GM12878 (cell line): Measurements from ENCODE around the gene DDC. TPM values are rescaled to one million over a fixed set of nuclear protein-coding genes. Genes with fewer than 3 reads are reported as not detected.

Experiments used
- ATAC-seq: fragments of 200-7000 bp; cut with Tn5 transposase; 3 replicates; pipeline ENCODE4 v1.9.1; 2020; ENCODE audit warnings: mild to moderate bottlenecking, moderate library complexity
- BruUV-seq: library from RNA; stranded (reverse); fragments of 400-500 nt; replicated peaks from 2 replicates; lab custom pipeline; 2021; lab: Mats Ljungman, UMichigan
- CTCF ChIA-PET: fragments of 300-600 bp; sonication (Branson Sonifier 250); formaldehyde crosslinking; extraction: SDS; loops from one replicate; lab custom pipeline; 2021; ENCODE audit warnings: inconsistent platforms; lab: Yijun Ruan, JAX
- POLR2A ChIA-PET: fragments of 350-600 bp; formaldehyde crosslinking; extraction: SDS; loops from one replicate; lab custom pipeline; 2021; ENCODE audit warnings: inconsistent platforms; lab: Charles Lee
- RAD21 ChIA-PET: fragments of 300-600 bp; sonication (Branson Sonifier 250); formaldehyde crosslinking; loops from one replicate; lab custom pipeline; 2023; ENCODE audit warnings: antibody characterized with exemption; ENCODE audit not compliant: unreplicated experiment; lab: Charles Lee
- SMC1A ChIA-PET: fragments of 300-600 bp; sonication (Branson Sonifier 250); formaldehyde crosslinking; loops from one replicate; lab custom pipeline; 2023; ENCODE audit not compliant: unreplicated experiment, uncharacterized antibody; lab: Charles Lee
- DNase-seq: peaks from one replicate; pipeline ENCODE4 v3.0.0-alpha.2; 2011; ENCODE audit warnings: low read depth, low spot score
- FAIRE-seq: peaks from 3 replicates; lab custom pipeline; 2011; peaks lifted over from hg19 to GRCh38; lab: Jason Lieb, UNC
- H2AFZ ChIP-seq: 2 replicates; pipeline ENCODE4 v1.6.0; 2011; ENCODE audit warnings: low read depth, low read length, control low read depth; ENCODE audit not compliant: control insufficient read depth
- H3K27ac ChIP-seq: 2 replicates; pipeline ENCODE4 v1.5.1; 2011; ENCODE audit warnings: control low read depth; ENCODE audit not compliant: control insufficient read depth, insufficient read depth
- H3K27me3 ChIP-seq, 2 experiments: replicated peaks in 1 of 2; 2 replicates each; pipeline versions ENCODE4 v1.6.0 to v1.6.1; 2011; ENCODE audit warnings: low read length in 1 of 2; ENCODE audit not compliant: control insufficient read depth in 2 of 2, insufficient read depth in 2 of 2
- H3K36me3 ChIP-seq, 2 experiments: 2 replicates each; pipeline ENCODE4 v1.5.1; 2011; ENCODE audit warnings: low read length in 1 of 2; ENCODE audit not compliant: control insufficient read depth in 2 of 2, insufficient read depth in 2 of 2
- H3K4me1 ChIP-seq: 2 replicates; pipeline ENCODE4 v1.6.1; 2011; ENCODE audit warnings: mild to moderate bottlenecking, low read length, moderate library complexity, mixed read lengths; ENCODE audit not compliant: control insufficient read depth, insufficient read depth
- H3K4me2 ChIP-seq: 2 replicates; pipeline ENCODE4 v1.6.0; 2011; ENCODE audit warnings: control low read depth; ENCODE audit not compliant: control insufficient read depth, insufficient read depth
- H3K4me3 ChIP-seq: fragments of 200-600 bp; sonication (generic); 2 replicates; pipeline ENCODE4 v1.5.1; 2016
- H3K79me2 ChIP-seq: 2 replicates; pipeline ENCODE4 v1.6.0; 2011; ENCODE audit warnings: low read length; ENCODE audit not compliant: control insufficient read depth, insufficient read depth
- H3K9ac ChIP-seq: 2 replicates; pipeline ENCODE4 v1.8.0; 2011; ENCODE audit warnings: low read length, control low read depth, mixed read lengths; ENCODE audit not compliant: control insufficient read depth, insufficient read depth
- H3K9me3 ChIP-seq: replicated peaks from 3 replicates; pipeline ENCODE4 v1.5.1; 2011; ENCODE audit warnings: mild to moderate bottlenecking, low read length; ENCODE audit not compliant: control insufficient read depth, insufficient read depth
- H4K20me1 ChIP-seq: 2 replicates; pipeline ENCODE4 v1.6.0; 2011; ENCODE audit not compliant: control insufficient read depth, insufficient read depth
- BCL11A ChIP-seq: IDR thresholded peaks from 2 replicates; pipeline ENCODE4 v1.6.1; 2011; ENCODE audit warnings: low read depth, low read length
- CBX5 ChIP-seq: sonication (generic); IDR thresholded peaks from 2 replicates; pipeline ENCODE4 v1.6.1; 2016; ENCODE audit warnings: low read depth, moderate library complexity, mild to moderate bottlenecking, inconsistent platforms
- CEBPZ ChIP-seq: fragments of 150-350 bp; IDR thresholded peaks from 2 replicates; pipeline ENCODE4 v1.6.1; 2016; ENCODE audit warnings: low read depth, low read length
- FOXK2 ChIP-seq: fragments of 450-650 bp; IDR thresholded peaks from 2 replicates; pipeline ENCODE4 v1.6.1; 2017; ENCODE audit warnings: mild to moderate bottlenecking, moderate library complexity
- MYC ChIP-seq: IDR thresholded peaks from 2 replicates; pipeline ENCODE4 v1.6.1; 2011; ENCODE audit warnings: mild to moderate bottlenecking, low read length, moderate library complexity, inconsistent platforms; ENCODE audit not compliant: insufficient read depth, insufficient replicate concordance, insufficient read length, severe bottlenecking
- NFYA ChIP-seq: IDR thresholded peaks from 2 replicates; pipeline ENCODE4 v1.6.1; 2011; ENCODE audit warnings: low read depth, mild to moderate bottlenecking, low read length, improper control_type of control experiment, borderline replicate concordance
- NR2F1 ChIP-seq: fragments of 450-650 bp; conservative IDR thresholded peaks from 2 replicates; pipeline ENCODE4 v1.6.1; 2017; ENCODE audit warnings: mild to moderate bottlenecking
- POLR2A ChIP-seq: IDR thresholded peaks from 2 replicates; pipeline ENCODE4 v1.6.1; 2011; ENCODE audit warnings: low read depth, mild to moderate bottlenecking, low read length
- RELB ChIP-seq: fragments of 450-650 bp; IDR thresholded peaks from 2 replicates; pipeline ENCODE4 v1.6.1; 2017; ENCODE audit warnings: low read depth, mild to moderate bottlenecking, moderate library complexity
- TCF7 ChIP-seq: IDR thresholded peaks from 2 replicates; pipeline ENCODE4 v1.6.1; 2014; ENCODE audit warnings: antibody characterized with exemption, borderline replicate concordance
- ZSCAN29 ChIP-seq: fragments of 450-650 bp; IDR thresholded peaks from 2 replicates; pipeline ENCODE4 v1.6.1; 2017; ENCODE audit warnings: mild to moderate bottlenecking, moderate library complexity
- WGBS: methylation state at CpG from one replicate; pipeline ENCODE4 v1.1.6; 2016; ENCODE audit warnings: low lambda C conversion rate; ENCODE audit not compliant: insufficient replicate concordance, insufficient coverage; ENCODE audit errors: missing lambda C conversion rate; 5-methylcytosine and 5-hydroxymethylcytosine counted together
- in situ Hi-C: fragments of 300-500 bp; cut with MboI; formaldehyde crosslinking; loops from 9 replicates; pipeline ENCODE4 v1.14.3; 2018; ENCODE audit warnings: mixed read lengths
- intact Hi-C: fragments of 100-400 bp; cut with micrococcal nuclease; formaldehyde crosslinking; loops from one replicate; pipeline ENCODE4 v1.14.2; 2022; ENCODE audit not compliant: unreplicated experiment
- polyA plus RNA-seq, 11 experiments: library from polyadenylated mRNA; depleted of rRNA in 4 of 11; unstranded in 6 of 11; stranded (reverse) in 5 of 11; fragments of >200 nt; fragmentation: Nextera tagmentation in 4 of 11; fragmentation: Illumina TruSeq in 1 of 11; extraction: Ambion mirVana in 4 of 11; extraction: Trizol in 1 of 11; gene quantifications; 1 replicate in 1 of 11; 2 replicates in 10 of 11; pipeline versions ENCODE4 v1.2.1 to v1.2.3, GENCODE V29; 2011 to 2016; ENCODE audit warnings: inconsistent platforms in 2 of 11, missing spikeins in 2 of 11, low read depth in 1 of 11
- total RNA-seq, 4 experiments: library from RNA; depleted of rRNA in 3 of 4; stranded (reverse); fragments of >200 nt in 3 of 4; fragmentation: Illumina TruSeq in 1 of 4; extraction: Trizol in 1 of 4; gene quantifications; 2 replicates each; pipeline versions ENCODE4 v1.2.1 to v1.2.3, GENCODE V29; 2013 to 2021
- TF ChIP-seq, protein P1 (sequence below): IDR thresholded peaks from 2 replicates; pipeline ENCODE4 v1.6.1; 2012; ENCODE audit warnings: low read depth, low read length, improper control_type of control experiment

The DDC gene
- total and polyA plus RNA-seq, 10 of the 15 experiments (the other 5 are each of a cell fraction or from before 2014, with no cell fraction given): not detected

DNA sequence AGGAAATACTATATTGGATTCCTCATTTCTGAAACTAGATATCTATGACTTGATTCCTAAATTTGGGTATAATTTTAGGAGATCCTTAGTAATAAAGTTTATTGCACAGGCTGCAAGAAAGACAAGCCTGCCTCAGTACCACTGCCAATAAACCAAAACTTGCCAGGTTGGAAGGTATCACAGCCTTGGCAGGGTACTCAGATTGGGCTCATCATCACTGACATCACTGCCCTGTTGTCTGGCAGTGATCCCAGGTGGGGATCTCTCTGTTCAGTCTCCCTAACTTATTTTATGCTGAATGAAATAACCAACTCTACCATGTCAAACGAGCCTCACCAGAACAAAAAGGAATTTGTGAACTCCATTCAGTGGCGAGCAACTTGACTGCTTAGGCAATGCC is 133.9 kb downstream of the DDC start:
- H3K36me3 ChIP-seq: no peaks in the 10 kb centered on the region
- no peak for DNase-seq
- POLR2A ChIA-PET: no interaction called here
- in situ Hi-C loops: no loop called here
- BruUV-seq: no TSS peak
- CTCF ChIA-PET: interaction anchor here (1.7 kb wide), 1 partner anchor 11 kb away, joined by 4 read pairs; no protein-coding TSS in a partner anchor
- H3K4me2 ChIP-seq: no peak overlapping the region
- H2AFZ ChIP-seq: no peak overlapping the region
- ATAC-seq: no peak
- no peaks in the 10 kb centered on the region for H3K9me3 ChIP-seq
- H3K79me2 ChIP-seq: no peaks in the 10 kb centered on the region
- WGBS: 95% methylated on average over 2 of the region's 2 CpGs
- SMC1A ChIA-PET: interaction anchor here (2.5 kb wide), 1 partner anchor 11 kb away, joined by 10 read pairs; no protein-coding TSS in a partner anchor
- H3K27me3 ChIP-seq: no peaks in the 10 kb centered on the region
- RAD21 ChIA-PET: no interaction called here
- H3K27ac ChIP-seq: no peak overlapping the region
- no peak for TF ChIP-seq MYC
- H3K4me3 ChIP-seq: no peak overlapping the region
- FAIRE-seq: no peak
- H3K4me1 ChIP-seq: no peaks in the 10 kb centered on the region
- no peaks in the 10 kb centered on the region for H4K20me1 ChIP-seq
- no peak overlapping the region for H3K9ac ChIP-seq
- intact Hi-C loops: no loop called here

DNA sequence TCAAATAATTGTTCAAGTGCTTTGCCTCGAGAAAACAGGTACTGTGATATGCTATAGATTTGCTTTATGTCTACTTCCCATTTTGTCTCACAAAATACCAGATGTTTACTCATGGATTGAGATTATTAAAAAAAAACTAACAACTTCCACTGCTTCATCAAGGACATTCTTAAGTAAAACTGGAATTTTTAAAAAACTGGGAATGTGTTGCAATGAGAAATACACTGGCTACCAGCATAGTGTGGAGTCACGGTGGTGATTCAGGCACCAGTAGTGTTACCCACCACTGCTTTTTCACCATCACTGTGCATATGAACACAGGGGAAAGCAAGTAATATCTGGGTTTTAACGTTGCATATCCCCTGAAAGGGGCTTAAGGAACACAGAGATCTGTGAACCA is 136.3 kb downstream of the DDC start:
- no TSS peak for BruUV-seq
- no peaks in the 10 kb centered on the region for H3K4me1 ChIP-seq
- in situ Hi-C loops (no loop called here), intact Hi-C loops (no loop called here)
- ATAC-seq (no peak), DNase-seq (no peak), FAIRE-seq (no peak)
- ChIA-PET SMC1A (interaction anchor here (0.6 to 3.1 kb wide), 5 partner anchors 9 to 21 kb away, joined by 3 to 17 read pairs (median 10); no protein-coding TSS in a partner anchor), POLR2A (no interaction called here), RAD21 (interaction anchor here (1.7 to 2.2 kb wide), 2 partner anchors 11 to 13 kb away, joined by 7 to 8 read pairs; no protein-coding TSS in a partner anchor), CTCF (interaction anchor here (1.0 to 14.6 kb wide), 7 partner anchors 11 to 336 kb away, joined by 3 to 257 read pairs (median 8); partner anchors contain the start of genes FIGNL1 and ZPBP)
- H3K27ac ChIP-seq: no peak overlapping the region
- H3K9ac ChIP-seq: no peak overlapping the region
- no peaks in the 10 kb centered on the region for H3K9me3 ChIP-seq
- no peaks in the 10 kb centered on the region for H4K20me1 ChIP-seq
- no peak overlapping the region for H3K4me3 ChIP-seq
- no peaks in the 10 kb centered on the region for H3K27me3 ChIP-seq
- 66% methylated on average over 3 of the region's 3 CpGs for WGBS
- H3K4me2 ChIP-seq: no peak overlapping the region
- no peaks in the 10 kb centered on the region for H3K79me2 ChIP-seq
- H2AFZ ChIP-seq: no peak overlapping the region
- no peaks in the 10 kb centered on the region for H3K36me3 ChIP-seq
- TF ChIP-seq CEBPZ (no peak), TCF7 (no peak), NR2F1 (no peak), ZSCAN29 (no peak), POLR2A (no peak), BCL11A (no peak), RELB (no peak), NFYA (no peak), FOXK2 (no peak), CBX5 (no peak)
- TF ChIP-seq, protein P1, sequence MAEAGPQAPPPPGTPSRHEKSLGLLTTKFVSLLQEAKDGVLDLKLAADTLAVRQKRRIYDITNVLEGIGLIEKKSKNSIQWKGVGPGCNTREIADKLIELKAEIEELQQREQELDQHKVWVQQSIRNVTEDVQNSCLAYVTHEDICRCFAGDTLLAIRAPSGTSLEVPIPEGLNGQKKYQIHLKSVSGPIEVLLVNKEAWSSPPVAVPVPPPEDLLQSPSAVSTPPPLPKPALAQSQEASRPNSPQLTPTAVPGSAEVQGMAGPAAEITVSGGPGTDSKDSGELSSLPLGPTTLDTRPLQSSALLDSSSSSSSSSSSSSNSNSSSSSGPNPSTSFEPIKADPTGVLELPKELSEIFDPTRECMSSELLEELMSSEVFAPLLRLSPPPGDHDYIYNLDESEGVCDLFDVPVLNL: no peak
